HepG2 (cell line): Measurements from ENCODE around the gene SEMA4C. TPM values are rescaled to one million over a fixed set of nuclear protein-coding genes. Genes with fewer than 3 reads are reported as not detected.
A peak's percentile ranks its signal among the peaks of the same experiment; 100 is the strongest.

ENCODE experiments used
- CBX2 ChIP-seq, 2 experiments: fragments of 200-600 bp in 1 of 2; sonication (generic); formaldehyde crosslinking in 1 of 2; IDR thresholded peaks; 2 replicates each; pipeline versions ENCODE4 v1.7.0 to v1.8.1; 2018 to 2022; ENCODE audit warnings: low read depth in 2 of 2, low read length in 1 of 2, mild to moderate bottlenecking in 1 of 2, missing genetic modification reagents in 1 of 2
- CREM ChIP-seq, 2 experiments: sonication (generic) in 1 of 2; formaldehyde crosslinking in 1 of 2; IDR thresholded peaks; 2 replicates each; pipeline versions ENCODE4 v1.4.0 to v1.6.1; 2016 to 2020; ENCODE audit warnings: antibody characterized with exemption in 1 of 2, mild to moderate bottlenecking in 1 of 2, missing genetic modification reagents in 1 of 2
- CSRNP2 ChIP-seq: sonication (generic); formaldehyde crosslinking; conservative IDR thresholded peaks from 2 replicates; pipeline ENCODE4 v1.8.0; 2022; ENCODE audit warnings: low read depth, missing genetic modification reagents
- GABPA ChIP-seq, 2 experiments: IDR thresholded peaks; 2 replicates each; pipeline ENCODE4 v1.6.1; 2011 to 2016; ENCODE audit warnings: low read depth in 2 of 2, low read length in 1 of 2, missing biosample characterization in 1 of 2, missing genetic modification characterization in 1 of 2
- GATAD2A ChIP-seq: IDR thresholded peaks from 2 replicates; pipeline ENCODE4 v1.6.1; 2016
- HOXA7 ChIP-seq: sonication (generic); formaldehyde crosslinking; IDR thresholded peaks from 2 replicates; pipeline ENCODE4 v1.8.1; 2022; ENCODE audit warnings: mild to moderate bottlenecking, missing genetic modification reagents, moderate library complexity
- NCOA1 ChIP-seq: sonication (generic); formaldehyde crosslinking; IDR thresholded peaks from 2 replicates; pipeline ENCODE4 v1.9.0; 2021; ENCODE audit warnings: missing genetic modification reagents
- NR2F1 ChIP-seq, 2 experiments: fragments of 450-650 bp in 1 of 2; formaldehyde crosslinking in 1 of 2; IDR thresholded peaks; 2 replicates each; pipeline versions ENCODE4 v1.5.0 to v1.6.1; 2016 to 2020; ENCODE audit warnings: mild to moderate bottlenecking in 1 of 2, missing compliant biosample characterization in 1 of 2, missing genetic modification reagents in 1 of 2, moderate library complexity in 1 of 2
- RBFOX2 ChIP-seq: fragments of 200-400 bp; formaldehyde crosslinking; IDR thresholded peaks from 2 replicates; pipeline ENCODE4 v1.6.1; 2017; ENCODE audit warnings: low read depth, mild to moderate bottlenecking, low read length
- RBM22 ChIP-seq: fragments of 200-400 bp; formaldehyde crosslinking; optimal IDR thresholded peaks from 2 replicates; pipeline ENCODE3; 2017; ENCODE audit warnings: mild to moderate bottlenecking, low read length, moderate library complexity
- RNF2 ChIP-seq: fragments of 450-650 bp; conservative IDR thresholded peaks from 2 replicates; pipeline ENCODE4 v1.6.1; 2016; ENCODE audit warnings: low read depth
- SOX5 ChIP-seq: IDR thresholded peaks from 2 replicates; pipeline ENCODE4 v1.6.1; 2016; ENCODE audit warnings: borderline replicate concordance
- SP4 ChIP-seq: sonication (generic); formaldehyde crosslinking; IDR thresholded peaks from 2 replicates; pipeline ENCODE4 v1.8.1; 2023; ENCODE audit warnings: mild to moderate bottlenecking, missing genetic modification reagents
- TCF12 ChIP-seq, 2 experiments: fragments of 450-650 bp in 1 of 2; sonication (generic) in 1 of 2; formaldehyde crosslinking in 1 of 2; IDR thresholded peaks; 2 replicates each; pipeline versions ENCODE4 v1.6.1 to v1.8.0; 2017 to 2022; ENCODE audit warnings: antibody characterized with exemption in 1 of 2, mild to moderate bottlenecking in 1 of 2, missing genetic modification reagents in 1 of 2, moderate library complexity in 1 of 2
- THAP9 ChIP-seq: sonication (generic); formaldehyde crosslinking; IDR thresholded peaks from 2 replicates; pipeline ENCODE4; 2020; ENCODE audit warnings: missing genetic modification reagents, mild to moderate bottlenecking, borderline replicate concordance
- ZBTB3 ChIP-seq: sonication (generic); formaldehyde crosslinking; IDR thresholded peaks from 2 replicates; pipeline ENCODE4 v1.4.0; 2020; ENCODE audit warnings: low read depth, mild to moderate bottlenecking, moderate library complexity, missing genetic modification reagents, borderline replicate concordance
- ZEB1 ChIP-seq: IDR thresholded peaks from 2 replicates; pipeline ENCODE4 v1.6.1; 2012; ENCODE audit warnings: mild to moderate bottlenecking, low read depth, inconsistent platforms; ENCODE audit not compliant: insufficient replicate concordance
- ZFP1 ChIP-seq: IDR thresholded peaks from 2 replicates; pipeline ENCODE4 v1.6.1; 2016
- ZFP36L2 ChIP-seq: sonication (generic); formaldehyde crosslinking; IDR thresholded peaks from 2 replicates; pipeline ENCODE4 v1.4.0; 2020; ENCODE audit warnings: missing genetic modification reagents
- ZFP37 ChIP-seq: sonication (generic); formaldehyde crosslinking; IDR thresholded peaks from 2 replicates; pipeline ENCODE4 v1.4.0; 2020; ENCODE audit warnings: missing genetic modification reagents, borderline replicate concordance
- ZKSCAN1 ChIP-seq: fragments of 150-350 bp; IDR thresholded peaks from 2 replicates; pipeline ENCODE4 v1.6.1; 2014; ENCODE audit warnings: low read length
- ZNF431 ChIP-seq: sonication (generic); formaldehyde crosslinking; IDR thresholded peaks from 2 replicates; pipeline ENCODE4 v1.9.0; 2022; ENCODE audit warnings: missing genetic modification reagents, low read depth, mild to moderate bottlenecking, borderline replicate concordance
- ZNF547 ChIP-seq: sonication (generic); formaldehyde crosslinking; IDR thresholded peaks from 2 replicates; pipeline ENCODE4 v1.5.1; 2020; ENCODE audit warnings: mild to moderate bottlenecking, missing genetic modification reagents
- ZNF552 ChIP-seq: sonication (generic); formaldehyde crosslinking; IDR thresholded peaks from 2 replicates; pipeline ENCODE4 v1.9.0; 2022; ENCODE audit warnings: missing genetic modification reagents, mild to moderate bottlenecking, borderline replicate concordance
- ZNF567 ChIP-seq: sonication (generic); formaldehyde crosslinking; IDR thresholded peaks from 2 replicates; pipeline ENCODE4 v1.8.1; 2023; ENCODE audit warnings: mild to moderate bottlenecking, missing genetic modification reagents, borderline replicate concordance
- ZNF737 ChIP-seq: sonication (generic); formaldehyde crosslinking; IDR thresholded peaks from 2 replicates; pipeline ENCODE4 v1.5.0; 2020; ENCODE audit warnings: missing genetic modification reagents, mild to moderate bottlenecking, borderline replicate concordance
- polyA plus RNA-seq, 8 experiments: library from polyadenylated mRNA; depleted of rRNA in 3 of 8; stranded (reverse) in 7 of 8; unstranded in 1 of 8; fragments of >200 nt; fragmentation: Illumina TruSeq in 4 of 8; extraction: Trizol in 4 of 8; gene quantifications; 2 replicates each; pipeline versions ENCODE4 v1.2.1 to v1.2.3, GENCODE V29; 2011 to 2016; ENCODE audit warnings: low read depth in 4 of 8, missing spikeins in 1 of 8, mixed read lengths in 1 of 8; ENCODE audit not compliant: insufficient read depth in 1 of 8
- total RNA-seq, 5 experiments: library from RNA; depleted of rRNA; stranded (reverse); fragments of >200 nt; fragmentation: Illumina TruSeq; extraction: Trizol; gene quantifications; 2 replicates each; pipeline ENCODE4 v1.2.3, GENCODE V29; 2016; ENCODE audit warnings: low read depth in 1 of 5

Gene SEMA4C
- total and polyA plus RNA-seq, 2 of the 13 experiments (the other 11 are each of a cell fraction or from before 2014, with no cell fraction given), result 25.9 to 46.6 TPM

- TF ChIP-seq ZFP36L2 (no peak), GATAD2A (CRISPR knock-in tag) (peak; percentile 43; the same call in 1 of the 2 replicates), ZBTB3 (no peak), ZNF552 (CRISPR knock-in tag) (no peak), RBM22 (peak; percentile 55), ZNF567 (CRISPR knock-in tag) (no peak), ZNF547 (CRISPR knock-in tag) (0 out of 2 replicates have a peak, but pooled peaks have one; percentile 23), ZKSCAN1 (no peak), ZNF431 (CRISPR knock-in tag) (no peak), ZNF737 (CRISPR knock-in tag) (no peak), SOX5 (CRISPR knock-in tag) (no peak), RNF2 (no peak), SP4 (no peak), ZFP1 (no peak), THAP9 (no peak), NCOA1 (no peak), TCF12 (IDR thresholded peaks at IDR 0.05) (no peak), TCF12 (CRISPR knock-in tag; IDR thresholded peaks at IDR 0.05) (no peak), HOXA7 (CRISPR knock-in tag) (no peak), CBX2 (IDR thresholded peaks at IDR 0.05; ENCODE audit: low read depth, low read length) (no peak), CBX2 (CRISPR knock-in tag; IDR thresholded peaks at IDR 0.05; ENCODE audit: low read depth) (no peak), ZEB1 (peak; percentile 43), NR2F1 (CRISPR knock-in tag; IDR thresholded peaks at IDR 0.05) (no peak), GABPA (IDR thresholded peaks at IDR 0.05; ENCODE audit: low read depth, low read length) (no peak), GABPA (CRISPR knock-in tag; IDR thresholded peaks at IDR 0.05; ENCODE audit: low read depth) (no peak), CSRNP2 (CRISPR knock-in tag) (no peak), CREM (IDR thresholded peaks at IDR 0.05) (no peak), CREM (CRISPR knock-in tag; IDR thresholded peaks at IDR 0.05) (no peak), ZFP37 (CRISPR knock-in tag) (no peak), RBFOX2 (peak; percentile 24; the same call in 1 of the 2 replicates)
Observed at GRCh38 chr2:96824079-96824870, 45.6 kb downstream of the SEMA4C start (continued).
